Measurements from ENCODE around the gene SHROOM3. TPM values are rescaled to one million over a fixed set of nuclear protein-coding genes. Genes with fewer than 3 reads are reported as not detected.

The SHROOM3 gene
- total RNA-seq, 4 donors from 2014 or later: 29.5 to 127 (median 59.9) TPM

GRCh38 chr4:76772498-76773106 lies 337.6 kb downstream of the SHROOM3 start:
- Histone ChIP-seq H3K4me1 (peaks cover 0 to 5% (median 0%) of the 10 kb centered on the region in 3 donors), H3K27ac (no peak overlapping the region)
- no peak for TF ChIP-seq POLR2A (IDR thresholded peaks at IDR 0.05)
- no peak for TF ChIP-seq CTCF (IDR thresholded peaks at IDR 0.05)
- TF ChIP-seq EP300 (IDR thresholded peaks at IDR 0.05): no peak
- TF ChIP-seq POLR2AphosphoS5 (IDR thresholded peaks at IDR 0.05): no peak

DNA sequence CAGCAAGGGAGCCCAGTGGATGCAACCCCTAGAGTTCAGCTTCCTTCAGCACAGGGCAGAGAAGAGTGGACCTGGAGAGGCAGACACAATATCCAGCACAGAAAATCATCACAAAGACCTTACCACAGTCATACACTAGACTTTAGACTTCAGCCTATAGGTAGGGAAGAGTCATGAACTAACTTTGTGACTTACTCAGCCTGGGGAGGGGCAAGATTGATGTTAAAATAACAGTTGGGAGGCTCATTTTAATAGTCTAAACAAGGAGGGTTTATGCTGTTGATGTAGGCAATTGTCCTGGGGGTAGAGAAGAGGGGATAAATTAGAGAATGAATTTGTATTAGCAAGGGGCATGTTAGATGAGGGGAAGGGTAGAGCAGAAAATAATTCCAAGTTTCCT lies 338.7 kb downstream of the SHROOM3 start:
- H3K36me3 ChIP-seq: peaks cover 0 to 55% of the 10 kb centered on the region in 2 donors
- H3K9me3 ChIP-seq: no peaks in the 10 kb centered on the region
- no peak for ATAC-seq
- H3K27ac ChIP-seq: no peak overlapping the region
- no peaks in the 10 kb centered on the region for H3K4me1 ChIP-seq
- TF ChIP-seq POLR2A (IDR thresholded peaks at IDR 0.05) (no peak), EP300 (IDR thresholded peaks at IDR 0.05) (no peak), CTCF (IDR thresholded peaks at IDR 0.05) (no peak), POLR2AphosphoS5 (IDR thresholded peaks at IDR 0.05) (no peak)
- no peak overlapping the region for H3K4me3 ChIP-seq
- H3K27me3 ChIP-seq: no peaks in the 10 kb centered on the region

More at GRCh38 chr4:76772498-76773106, 337.6 kb downstream of the SHROOM3 start:
- ATAC-seq: no peak
- Histone ChIP-seq H3K4me3 (no peak overlapping the region), H3K36me3 (peaks cover 0 to 49% of the 10 kb centered on the region in 2 donors), H3K27me3 (no peaks in the 10 kb centered on the region), H3K9me3 (no peaks in the 10 kb centered on the region)
- WGBS, 2 donors (ENCODE audit: low coverage in 1 of 2): 58 to 68% methylated on average over 4 of the region's 5 CpGs

- no peak overlapping the region for H3K4me3 ChIP-seq
Observed at GRCh38 chr4:76779740-76780459, 344.9 kb downstream of the SHROOM3 start.

GRCh38 chr4:76780781-76781697 lies 346.0 kb downstream of the SHROOM3 start:
- no peaks in the 10 kb centered on the region for H3K27me3 ChIP-seq
- peaks cover 0 to 37% of the 10 kb centered on the region in 2 donors for H3K36me3 ChIP-seq
- TF ChIP-seq POLR2AphosphoS5 (IDR thresholded peaks at IDR 0.05) (no peak), EP300 (IDR thresholded peaks at IDR 0.05) (no peak), CTCF (IDR thresholded peaks at IDR 0.05) (no peak), POLR2A (IDR thresholded peaks at IDR 0.05) (no peak)
- 81 to 87% methylated on average over 7 of the region's 7 CpGs for WGBS, 2 donors (ENCODE audit: low coverage in 1 of 2)
- H3K9me3 ChIP-seq: no peaks in the 10 kb centered on the region
- no peak for ATAC-seq
- no peaks in the 10 kb centered on the region for H3K4me1 ChIP-seq
- no peak overlapping the region for H3K4me3 ChIP-seq
- no peak overlapping the region for H3K27ac ChIP-seq

More at GRCh38 chr4:76779740-76780459, 344.9 kb downstream of the SHROOM3 start:
- peaks cover 0 to 41% of the 10 kb centered on the region in 2 donors for H3K36me3 ChIP-seq
- no peak for TF ChIP-seq EP300 (IDR thresholded peaks at IDR 0.05)
- TF ChIP-seq CTCF (IDR thresholded peaks at IDR 0.05): no peak
- TF ChIP-seq POLR2A (IDR thresholded peaks at IDR 0.05): no peak
- no peak for TF ChIP-seq POLR2AphosphoS5 (IDR thresholded peaks at IDR 0.05)
- 59 to 82% methylated on average over 6 to 9 of the region's 9 CpGs for WGBS, 2 donors (ENCODE audit: low coverage in 1 of 2)
- H3K4me1 ChIP-seq: no peaks in the 10 kb centered on the region
- H3K27me3 ChIP-seq: no peaks in the 10 kb centered on the region
- H3K27ac ChIP-seq: no peak overlapping the region
- no peaks in the 10 kb centered on the region for H3K9me3 ChIP-seq
- ATAC-seq: no peak
